Lung (tissue), 12 donors: ENCODE measurements around the gene SPATA9. TPM values are rescaled to one million over a fixed set of nuclear protein-coding genes. Genes with fewer than 3 reads are reported as not detected.
"Not testable (repeated sequence)": the region's sequence is repeated elsewhere in the genome, so short reads cannot be mapped to it uniquely, and the experiment has no call there.

Experiments used
- ATAC-seq: fragments of 200-7000 bp; cut with Tn5 transposase; one replicate; pipeline ENCODE4 v1.9.1; 2020; ENCODE audit warnings: moderate number of reproducible peaks; ENCODE audit not compliant: insufficient read depth, low FRiP score
- DNase-seq, 3 donors: peaks; one replicate each; pipeline ENCODE4 v3.0.0-alpha.2; 2013 to 2017
- H3K27ac ChIP-seq, 2 donors: one replicate each; pipeline ENCODE4 v1.5.1; 2013; ENCODE audit warnings: mild to moderate bottlenecking in 2 of 2, moderate library complexity in 2 of 2, control low read depth in 1 of 2, inconsistent platforms in 1 of 2, low read depth in 1 of 2, low read length in 1 of 2
- H3K27me3 ChIP-seq, 3 donors: one replicate each; pipeline ENCODE4 v1.5.1; 2013; ENCODE audit warnings: low read length in 2 of 3; ENCODE audit not compliant: control insufficient read depth in 3 of 3, insufficient read depth in 3 of 3
- H3K36me3 ChIP-seq, 4 donors: one replicate each; pipeline ENCODE4 v1.5.1; 2013; ENCODE audit warnings: low read length in 4 of 4, mild to moderate bottlenecking in 1 of 4, moderate library complexity in 1 of 4; ENCODE audit not compliant: control insufficient read depth in 4 of 4, insufficient read depth in 4 of 4
- H3K4me1 ChIP-seq, 5 donors: one replicate each; pipeline ENCODE4 v1.5.1; 2013; ENCODE audit warnings: low read length in 5 of 5, mild to moderate bottlenecking in 2 of 5, moderate library complexity in 1 of 5; ENCODE audit not compliant: control insufficient read depth in 5 of 5, insufficient read depth in 5 of 5
- H3K4me3 ChIP-seq: one replicate; pipeline ENCODE4 v1.5.1; 2013; ENCODE audit warnings: mild to moderate bottlenecking, control low read depth, moderate library complexity
- H3K9ac ChIP-seq, 2 donors: one replicate each; pipeline ENCODE4 v1.5.1; 2013; ENCODE audit warnings: low read length in 2 of 2, control low read depth in 1 of 2; ENCODE audit not compliant: insufficient read depth in 1 of 2
- H3K9me3 ChIP-seq, 4 donors: one replicate each; pipeline ENCODE4 v1.5.1; 2013; ENCODE audit warnings: low read length in 3 of 4, mild to moderate bottlenecking in 1 of 4, moderate library complexity in 1 of 4; ENCODE audit not compliant: control insufficient read depth in 4 of 4, insufficient read depth in 3 of 4
- CTCF ChIP-seq: IDR thresholded peaks from 2 replicates; pipeline ENCODE4 v1.5.1; 2012; ENCODE audit warnings: mild to moderate bottlenecking; ENCODE audit errors: control extremely low read depth, extremely low read depth
- WGBS, 2 donors: extraction: QIAGEN DNeasy Blood & Tissue Kit; methylation state at CpG; one replicate each; pipeline ENCODE4 v1.1.7; 2013; 5-methylcytosine and 5-hydroxymethylcytosine counted together
- polyA plus RNA-seq, 2 donors: library from polyadenylated mRNA; stranded (reverse); fragments of 200-250 nt; gene quantifications; one replicate each; pipeline ENCODE4 v1.2.1, GENCODE V29; 2013
- total RNA-seq, 2 donors: library from RNA; depleted of rRNA in 1 of 2; stranded (reverse); fragments of >200 nt in 1 of 2; gene quantifications; one replicate each; pipeline ENCODE4 v1.2.1, GENCODE V29; 2014 to 2021
- donor health status: control.
- donor health status: control.
- donor health status: Bipolar disorder and iron deficiency.
- donor health status: healthy.
- donor health status: DM: yes; HTN: yes; CAD: no.

Gene SPATA9
- total and polyA plus RNA-seq, 4 donors: 0.31 to 0.77 (median 0.40) TPM; not detected in 1

GRCh38 chr5:95717439-95717838 lies 34.6 kb upstream of the SPATA9 start:
- no peaks in the 10 kb centered on the region for H3K9me3 ChIP-seq
- no peaks in the 10 kb centered on the region for H3K36me3 ChIP-seq
- no peak for DNase-seq
- H3K4me3 ChIP-seq: no peak overlapping the region
- H3K9ac ChIP-seq: no peak overlapping the region
- ATAC-seq: no peak
- H3K4me1 ChIP-seq: peaks cover 0 to 24% (median 4%) of the 10 kb centered on the region in 5 donors
- 89 to 91% methylated on average over 2 of the region's 2 CpGs for WGBS, 2 donors
- TF ChIP-seq CTCF: no peak
- no peak overlapping the region for H3K27ac ChIP-seq
- H3K27me3 ChIP-seq: peaks cover 0 to 4% (median 2%) of the 10 kb centered on the region in 3 donors

GRCh38 chr5:95715799-95716461 lies 33.1 kb upstream of the SPATA9 start:
- Histone ChIP-seq H3K4me3 (no peak overlapping the region), H3K27me3 (peaks cover 0 to 4% (median 2%) of the 10 kb centered on the region in 3 donors), H3K9ac (no peak overlapping the region), H3K4me1 (peaks cover 0 to 10% (median 0%) of the 10 kb centered on the region in 5 donors), H3K27ac (no peak overlapping the region), H3K9me3 (no peaks in the 10 kb centered on the region), H3K36me3 (no peaks in the 10 kb centered on the region)
- ATAC-seq: no peak
- 87 to 92% methylated on average over 5 of the region's 5 CpGs for WGBS, 2 donors
- no peak for TF ChIP-seq CTCF
- no peak for DNase-seq

- 60 to 68% methylated on average over 4 of the region's 4 CpGs for WGBS, 2 donors
Observed at GRCh38 chr5:95713960-95714710, 31.3 kb upstream of the SPATA9 start.

GRCh38 chr5:95713246-95713645 lies 30.5 kb upstream of the SPATA9 start:
- H3K4me3 ChIP-seq, H3K9ac ChIP-seq, H3K27ac ChIP-seq, DNase-seq, H3K27me3 ChIP-seq, H3K9me3 ChIP-seq, H3K4me1 ChIP-seq, ATAC-seq, H3K36me3 ChIP-seq: not testable (repeated sequence)
- WGBS, 2 donors: 81 to 89% methylated on average over 5 of the region's 5 CpGs

More at GRCh38 chr5:95713960-95714710, 31.3 kb upstream of the SPATA9 start:
- H3K27me3 ChIP-seq: peaks cover 0 to 4% (median 2%) of the 10 kb centered on the region in 3 donors
- H3K9me3 ChIP-seq: no peaks in the 10 kb centered on the region
- no peak for DNase-seq
- H3K36me3 ChIP-seq: no peaks in the 10 kb centered on the region
- H3K27ac ChIP-seq: no peak overlapping the region
- H3K4me3 ChIP-seq: no peak overlapping the region
- no peak for ATAC-seq
- no peak for TF ChIP-seq CTCF
- H3K4me1 ChIP-seq: peaks cover 0 to 7% (median 3%) of the 10 kb centered on the region in 5 donors
- no peak overlapping the region for H3K9ac ChIP-seq
